GM10266 (cell line): ENCODE data around the gene GALNT14.

Source experiments
- DNase-seq: peaks from one replicate; pipeline ENCODE4 v3.0.0; 2012; ENCODE audit errors: extremely low spot score
- CTCF ChIP-seq: IDR thresholded peaks from 2 replicates; pipeline ENCODE4 v1.5.1; 2012; ENCODE audit warnings: mild to moderate bottlenecking, low read depth; ENCODE audit not compliant: control insufficient read depth, insufficient read depth; ENCODE audit errors: missing control alignments

The GALNT14 gene

DNA sequence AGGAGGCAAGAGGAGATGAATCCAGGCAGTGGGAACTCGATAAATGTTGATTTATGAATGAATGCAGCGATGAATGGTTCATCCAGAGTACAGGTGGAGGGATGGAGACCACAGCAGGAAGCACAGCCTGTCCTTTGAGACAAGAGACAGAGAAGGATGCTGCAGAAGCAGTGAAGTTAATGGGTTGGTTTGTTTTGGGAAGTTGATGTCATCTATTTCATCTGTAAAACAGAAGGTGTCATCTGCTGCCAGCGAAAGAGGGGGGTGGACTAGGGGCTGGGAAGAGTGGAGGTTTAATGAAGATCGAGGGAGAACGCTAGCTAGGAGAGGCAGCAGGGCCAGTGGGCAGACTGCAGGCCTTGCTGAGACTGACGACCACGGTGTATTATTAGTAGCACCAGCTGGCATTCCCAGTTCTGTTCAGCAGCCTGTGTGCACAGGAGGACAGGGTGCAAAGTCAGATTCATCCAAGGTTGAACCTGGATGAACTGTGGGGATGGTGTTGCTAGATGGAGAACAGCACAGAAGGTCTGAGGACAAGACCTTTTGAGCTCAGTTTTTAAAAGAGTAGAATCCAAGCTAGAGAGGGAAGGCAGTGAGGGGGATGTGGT lies 210.7 kb downstream of the GALNT14 start:
- TF ChIP-seq CTCF: no peak
- no peak for DNase-seq

DNA sequence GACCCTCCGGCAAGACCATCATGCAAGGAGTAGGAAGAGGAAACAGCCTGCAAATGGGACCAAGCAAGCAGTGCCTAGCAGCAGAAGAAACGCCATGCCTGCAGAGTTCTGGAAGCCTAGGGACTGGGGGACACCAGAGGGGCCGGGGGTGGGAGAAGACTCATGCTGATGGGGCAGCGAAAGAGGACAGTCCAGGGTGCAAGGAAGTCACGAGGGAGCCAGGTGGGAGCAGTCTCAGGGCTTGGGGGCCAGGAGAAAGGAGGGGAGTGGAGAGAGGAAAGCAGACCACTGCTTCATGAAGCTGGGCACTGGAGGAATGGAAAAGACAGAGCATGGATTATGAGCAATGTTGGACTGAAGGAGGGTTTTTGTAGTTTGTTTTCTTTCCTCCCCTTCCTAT lies 211.6 kb downstream of the GALNT14 start:
- DNase-seq: no peak
- TF ChIP-seq CTCF: no peak

DNA sequence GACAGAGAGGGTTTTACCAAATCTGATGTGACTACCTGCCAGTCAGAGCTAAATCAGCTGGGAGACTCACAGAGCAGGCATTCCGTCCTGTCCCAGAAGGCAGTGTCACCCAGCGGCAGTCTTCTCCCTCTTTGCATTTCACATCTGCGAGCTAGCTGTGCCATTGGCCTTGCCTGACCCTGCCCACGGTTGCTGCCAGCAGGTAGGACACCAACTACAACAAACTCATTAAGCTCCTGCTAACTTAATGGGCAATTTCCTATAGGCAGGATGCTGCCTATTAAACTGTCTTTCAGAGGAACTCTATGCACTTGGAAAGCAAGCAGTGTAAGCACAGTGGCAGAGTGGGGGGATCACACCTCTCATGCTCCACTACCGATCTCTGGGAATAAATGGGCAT lies 214.6 kb downstream of the GALNT14 start:
- no peak for DNase-seq

GRCh38 chr2:30920511-30920910 lies 217.7 kb downstream of the GALNT14 start:
- no peak for DNase-seq
- TF ChIP-seq CTCF: no peak

More for the DNA sequence above, 214.6 kb downstream of the GALNT14 start:
- TF ChIP-seq CTCF: no peak

- DNase-seq: no peak
- TF ChIP-seq CTCF: no peak
These were observed 222.8 kb downstream of the GALNT14 start for GRCh38 chr2:30915486-30915885.

DNA sequence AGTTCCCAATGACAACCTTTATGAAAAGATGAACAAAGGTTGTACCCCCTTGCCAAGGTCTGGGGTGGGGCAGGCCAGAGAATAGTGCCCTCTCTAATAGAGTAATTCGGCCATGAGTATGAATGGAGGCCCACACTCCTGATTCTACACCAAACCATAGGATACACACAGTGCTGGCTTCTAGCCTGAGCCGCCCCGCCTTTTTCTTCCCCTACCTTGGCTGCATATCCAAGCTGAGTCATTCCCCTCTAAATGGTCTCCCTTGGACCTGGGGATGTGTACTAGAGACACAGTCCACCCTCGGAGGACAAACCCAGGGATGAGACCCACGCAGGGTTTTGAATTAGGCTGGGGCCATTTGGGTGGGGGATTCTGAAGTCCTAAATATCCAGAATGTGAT lies 223.8 kb downstream of the GALNT14 start:
- no peak for DNase-seq
- no peak for TF ChIP-seq CTCF

DNA sequence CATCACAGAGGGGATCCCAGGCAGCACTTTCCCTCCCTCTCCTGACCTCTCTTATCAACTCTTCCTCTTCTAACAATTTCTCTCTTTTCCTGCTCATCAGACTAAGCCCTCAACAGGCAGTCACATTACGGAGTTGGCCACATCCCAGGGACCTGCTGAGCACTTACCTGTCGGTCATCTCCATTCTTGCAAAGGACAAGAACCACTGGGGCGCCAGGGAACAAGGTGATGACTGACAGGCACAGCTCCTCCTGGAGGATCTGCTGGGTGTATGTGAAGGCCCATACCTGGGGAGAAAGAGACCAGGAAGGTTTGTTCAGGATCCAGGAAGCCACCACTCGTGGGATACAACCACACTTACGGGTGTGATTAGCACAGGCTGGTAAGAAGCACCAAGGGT lies 226.2 kb downstream of the GALNT14 start:
- no peak for DNase-seq
- TF ChIP-seq CTCF: no peak
